WTC11 (cell line): ENCODE measurements around the gene CBX5. TPM values are rescaled to one million over a fixed set of nuclear protein-coding genes. Genes with fewer than 3 reads are reported as not detected.

ENCODE experiments used
- ATF1 ChIP-seq: sonication (generic); formaldehyde crosslinking; IDR thresholded peaks from 2 replicates; pipeline ENCODE4 v1.8.1; 2023; ENCODE audit warnings: mild to moderate bottlenecking, moderate library complexity, missing genetic modification reagents
- ELF4 ChIP-seq: sonication (generic); formaldehyde crosslinking; IDR thresholded peaks from 2 replicates; pipeline ENCODE4 v1.8.1; 2022; ENCODE audit warnings: low read depth, mild to moderate bottlenecking, moderate library complexity, missing genetic modification reagents
- ESRRA ChIP-seq: sonication (generic); formaldehyde crosslinking; IDR thresholded peaks from 2 replicates; pipeline ENCODE4 v1.8.1; 2022; ENCODE audit warnings: mild to moderate bottlenecking, missing genetic modification reagents, borderline replicate concordance
- ETV6 ChIP-seq: sonication (generic); formaldehyde crosslinking; IDR thresholded peaks from 2 replicates; pipeline ENCODE4 v1.8.1; 2022; ENCODE audit warnings: mild to moderate bottlenecking, missing genetic modification reagents
- FOXK1 ChIP-seq: sonication (generic); formaldehyde crosslinking; IDR thresholded peaks from 2 replicates; pipeline ENCODE4 v1.8.0; 2022; ENCODE audit warnings: mild to moderate bottlenecking, moderate library complexity, missing genetic modification reagents
- FOXP1 ChIP-seq: sonication (generic); formaldehyde crosslinking; IDR thresholded peaks from 2 replicates; pipeline ENCODE4 v1.8.0; 2022; ENCODE audit warnings: missing genetic modification reagents, mild to moderate bottlenecking, moderate library complexity, borderline replicate concordance
- GRHL2 ChIP-seq: fragments of 250-450 bp; sonication (Bioruptor Pico); IDR thresholded peaks from 2 replicates; pipeline ENCODE4 v1.8.0; 2022; ENCODE audit warnings: mild to moderate bottlenecking, moderate library complexity; ENCODE audit not compliant: insufficient replicate concordance, severe bottlenecking
- GTF2I ChIP-seq: fragments of 250-450 bp; sonication (Bioruptor Pico); conservative IDR thresholded peaks from 2 replicates; pipeline ENCODE4 v1.4.0; 2021; ENCODE audit warnings: mild to moderate bottlenecking
- KAT7 ChIP-seq: sonication (generic); formaldehyde crosslinking; IDR thresholded peaks from 2 replicates; pipeline ENCODE4 v1.8.1; 2023; ENCODE audit warnings: missing genetic modification reagents, mild to moderate bottlenecking, borderline replicate concordance
- NR3C1 ChIP-seq: sonication (generic); formaldehyde crosslinking; conservative IDR thresholded peaks from 2 replicates; pipeline ENCODE4 v1.8.1; 2023; ENCODE audit warnings: low read depth, mild to moderate bottlenecking, missing genetic modification reagents
- OVOL2 ChIP-seq: fragments of 250-450 bp; sonication (Bioruptor Pico); IDR thresholded peaks from 2 replicates; pipeline ENCODE4 v1.9.0; 2021; ENCODE audit warnings: mild to moderate bottlenecking, borderline replicate concordance
- TCF7 ChIP-seq: sonication (generic); formaldehyde crosslinking; IDR thresholded peaks from 2 replicates; pipeline ENCODE4 v1.8.0; 2022; ENCODE audit warnings: mild to moderate bottlenecking, low read depth, missing genetic modification reagents, moderate library complexity
- TEAD1 ChIP-seq: sonication (generic); formaldehyde crosslinking; IDR thresholded peaks from 2 replicates; pipeline ENCODE4 v1.8.0; 2022; ENCODE audit warnings: mild to moderate bottlenecking, missing genetic modification reagents
- TP53 ChIP-seq: sonication (generic); formaldehyde crosslinking; IDR thresholded peaks from 2 replicates; pipeline ENCODE4 v1.8.1; 2023; ENCODE audit warnings: mild to moderate bottlenecking, missing genetic modification reagents
- ZBTB21 ChIP-seq: sonication (generic); formaldehyde crosslinking; IDR thresholded peaks from 2 replicates; pipeline ENCODE4 v1.8.1; 2023; ENCODE audit warnings: mild to moderate bottlenecking, missing genetic modification reagents, borderline replicate concordance
- ZNF121 ChIP-seq: sonication (generic); formaldehyde crosslinking; IDR thresholded peaks from 2 replicates; pipeline ENCODE4 v1.8.0; 2023; ENCODE audit warnings: missing genetic modification reagents
- ZNF138 ChIP-seq: sonication (generic); formaldehyde crosslinking; conservative IDR thresholded peaks from 2 replicates; pipeline ENCODE4 v1.8.1; 2022; ENCODE audit warnings: mild to moderate bottlenecking, moderate library complexity, missing genetic modification reagents
- ZNF219 ChIP-seq: sonication (generic); formaldehyde crosslinking; IDR thresholded peaks from 2 replicates; pipeline ENCODE4 v1.8.0; 2023; ENCODE audit warnings: missing genetic modification reagents, mild to moderate bottlenecking, borderline replicate concordance
- ZNF232 ChIP-seq: sonication (generic); formaldehyde crosslinking; IDR thresholded peaks from 2 replicates; pipeline ENCODE4 v1.8.0; 2022; ENCODE audit warnings: mild to moderate bottlenecking, missing genetic modification reagents
- ZNF416 ChIP-seq: fragments of 250-450 bp; sonication (Bioruptor Pico); IDR thresholded peaks from 2 replicates; pipeline ENCODE4 v1.9.0; 2021; ENCODE audit warnings: mild to moderate bottlenecking, inconsistent platforms
- total RNA-seq: library from RNA; stranded (reverse); gene quantifications from 3 replicates; pipeline ENCODE4 v1.2.3, GENCODE V29; 2021
- TF ChIP-seq, protein P1 (sequence below): sonication (generic); formaldehyde crosslinking; IDR thresholded peaks from 2 replicates; pipeline ENCODE4 v1.8.0; 2022; ENCODE audit warnings: missing genetic modification reagents
- TF ChIP-seq, protein P2 (sequence below): sonication (generic); formaldehyde crosslinking; IDR thresholded peaks from 2 replicates; pipeline ENCODE4 v1.8.0; 2023; ENCODE audit warnings: missing genetic modification reagents
- TF ChIP-seq, protein P3 (sequence below): sonication (generic); formaldehyde crosslinking; IDR thresholded peaks from 2 replicates; pipeline ENCODE4 v1.8.1; 2022; ENCODE audit warnings: low read depth, missing genetic modification reagents, borderline replicate concordance
- TF ChIP-seq, protein P4 (sequence below): sonication (generic); formaldehyde crosslinking; IDR thresholded peaks from 2 replicates; pipeline ENCODE4 v1.8.1; 2023; ENCODE audit warnings: mild to moderate bottlenecking, moderate library complexity, missing genetic modification reagents
- TF ChIP-seq, protein P5 (sequence below): sonication (generic); formaldehyde crosslinking; IDR thresholded peaks from 2 replicates; pipeline ENCODE4 v1.8.0; 2022; ENCODE audit warnings: mild to moderate bottlenecking, missing genetic modification reagents
- TF ChIP-seq, protein P6 (sequence below): sonication (generic); formaldehyde crosslinking; IDR thresholded peaks from 2 replicates; pipeline ENCODE4 v1.8.1; 2023; ENCODE audit warnings: mild to moderate bottlenecking, missing genetic modification reagents, moderate library complexity
- TF ChIP-seq, protein P7 (sequence below): fragments of 250-450 bp; sonication (Bioruptor Pico); conservative IDR thresholded peaks from 2 replicates; pipeline ENCODE4 v1.9.0; 2021; ENCODE audit warnings: mild to moderate bottlenecking

Gene CBX5
- total RNA-seq, 1 experiment from 2014 or later: 182 TPM

DNA sequence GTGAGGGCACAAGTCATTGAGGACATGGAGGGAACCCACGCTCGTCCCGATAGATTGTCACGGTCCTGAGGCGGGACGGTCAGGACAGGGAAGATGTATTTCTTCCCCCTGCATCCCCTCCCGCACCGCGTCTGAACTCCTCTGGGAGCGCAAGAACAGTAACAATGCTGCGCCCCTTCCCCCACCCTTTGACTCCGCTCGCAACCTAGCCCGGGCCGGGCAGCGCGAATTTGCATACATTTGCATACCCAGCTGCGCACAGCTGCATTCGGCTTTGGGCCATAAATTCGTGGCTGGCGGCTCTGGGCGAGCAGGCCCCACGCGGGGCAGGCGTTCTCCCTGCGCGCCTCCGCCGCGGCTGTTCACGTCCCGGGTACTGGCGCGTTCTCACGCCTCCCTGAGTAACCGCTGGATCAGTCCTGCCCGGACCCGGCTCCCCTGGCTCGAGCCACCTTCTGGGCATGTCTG lies 62.1 kb downstream of the CBX5 start (continued):
- TF ChIP-seq, protein P1, sequence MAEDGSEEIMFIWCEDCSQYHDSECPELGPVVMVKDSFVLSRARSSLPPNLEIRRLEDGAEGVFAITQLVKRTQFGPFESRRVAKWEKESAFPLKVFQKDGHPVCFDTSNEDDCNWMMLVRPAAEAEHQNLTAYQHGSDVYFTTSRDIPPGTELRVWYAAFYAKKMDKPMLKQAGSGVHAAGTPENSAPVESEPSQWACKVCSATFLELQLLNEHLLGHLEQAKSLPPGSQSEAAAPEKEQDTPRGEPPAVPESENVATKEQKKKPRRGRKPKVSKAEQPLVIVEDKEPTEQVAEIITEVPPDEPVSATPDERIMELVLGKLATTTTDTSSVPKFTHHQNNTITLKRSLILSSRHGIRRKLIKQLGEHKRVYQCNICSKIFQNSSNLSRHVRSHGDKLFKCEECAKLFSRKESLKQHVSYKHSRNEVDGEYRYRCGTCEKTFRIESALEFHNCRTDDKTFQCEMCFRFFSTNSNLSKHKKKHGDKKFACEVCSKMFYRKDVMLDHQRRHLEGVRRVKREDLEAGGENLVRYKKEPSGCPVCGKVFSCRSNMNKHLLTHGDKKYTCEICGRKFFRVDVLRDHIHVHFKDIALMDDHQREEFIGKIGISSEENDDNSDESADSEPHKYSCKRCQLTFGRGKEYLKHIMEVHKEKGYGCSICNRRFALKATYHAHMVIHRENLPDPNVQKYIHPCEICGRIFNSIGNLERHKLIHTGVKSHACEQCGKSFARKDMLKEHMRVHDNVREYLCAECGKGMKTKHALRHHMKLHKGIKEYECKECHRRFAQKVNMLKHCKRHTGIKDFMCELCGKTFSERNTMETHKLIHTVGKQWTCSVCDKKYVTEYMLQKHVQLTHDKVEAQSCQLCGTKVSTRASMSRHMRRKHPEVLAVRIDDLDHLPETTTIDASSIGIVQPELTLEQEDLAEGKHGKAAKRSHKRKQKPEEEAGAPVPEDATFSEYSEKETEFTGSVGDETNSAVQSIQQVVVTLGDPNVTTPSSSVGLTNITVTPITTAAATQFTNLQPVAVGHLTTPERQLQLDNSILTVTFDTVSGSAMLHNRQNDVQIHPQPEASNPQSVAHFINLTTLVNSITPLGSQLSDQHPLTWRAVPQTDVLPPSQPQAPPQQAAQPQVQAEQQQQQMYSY: no peak
- TF ChIP-seq ZNF121 (CRISPR knock-in tag) (peak; percentile 11; the same call in 1 of the 2 replicates), FOXP1 (CRISPR knock-in tag) (peak; percentile 80; the same call in 1 of the 2 replicates), ZNF219 (CRISPR knock-in tag) (no peak; the same call in 1 of the 2 replicates), ZBTB21 (CRISPR knock-in tag) (no peak), GRHL2 (CRISPR knock-in tag) (no peak), KAT7 (CRISPR knock-in tag) (no peak), ESRRA (no peak), TP53 (CRISPR knock-in tag) (no peak), ZNF138 (no peak), FOXK1 (no peak), TCF7 (CRISPR knock-in tag) (no peak), ATF1 (CRISPR knock-in tag) (no peak), GTF2I (CRISPR knock-in tag) (no peak), ELF4 (CRISPR knock-in tag) (no peak), ETV6 (CRISPR knock-in tag) (no peak), ZNF232 (CRISPR knock-in tag) (no peak), NR3C1 (no peak), OVOL2 (CRISPR knock-in tag) (no peak), TEAD1 (CRISPR knock-in tag) (peak; percentile 80), ZNF416 (CRISPR knock-in tag) (no peak)
- TF ChIP-seq, protein P2, sequence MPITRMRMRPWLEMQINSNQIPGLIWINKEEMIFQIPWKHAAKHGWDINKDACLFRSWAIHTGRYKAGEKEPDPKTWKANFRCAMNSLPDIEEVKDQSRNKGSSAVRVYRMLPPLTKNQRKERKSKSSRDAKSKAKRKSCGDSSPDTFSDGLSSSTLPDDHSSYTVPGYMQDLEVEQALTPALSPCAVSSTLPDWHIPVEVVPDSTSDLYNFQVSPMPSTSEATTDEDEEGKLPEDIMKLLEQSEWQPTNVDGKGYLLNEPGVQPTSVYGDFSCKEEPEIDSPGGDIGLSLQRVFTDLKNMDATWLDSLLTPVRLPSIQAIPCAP (CRISPR knock-in tag): no peak
- TF ChIP-seq, protein P3, sequence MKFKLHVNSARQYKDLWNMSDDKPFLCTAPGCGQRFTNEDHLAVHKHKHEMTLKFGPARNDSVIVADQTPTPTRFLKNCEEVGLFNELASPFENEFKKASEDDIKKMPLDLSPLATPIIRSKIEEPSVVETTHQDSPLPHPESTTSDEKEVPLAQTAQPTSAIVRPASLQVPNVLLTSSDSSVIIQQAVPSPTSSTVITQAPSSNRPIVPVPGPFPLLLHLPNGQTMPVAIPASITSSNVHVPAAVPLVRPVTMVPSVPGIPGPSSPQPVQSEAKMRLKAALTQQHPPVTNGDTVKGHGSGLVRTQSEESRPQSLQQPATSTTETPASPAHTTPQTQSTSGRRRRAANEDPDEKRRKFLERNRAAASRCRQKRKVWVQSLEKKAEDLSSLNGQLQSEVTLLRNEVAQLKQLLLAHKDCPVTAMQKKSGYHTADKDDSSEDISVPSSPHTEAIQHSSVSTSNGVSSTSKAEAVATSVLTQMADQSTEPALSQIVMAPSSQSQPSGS (CRISPR knock-in tag): no peak
- TF ChIP-seq, protein P4, sequence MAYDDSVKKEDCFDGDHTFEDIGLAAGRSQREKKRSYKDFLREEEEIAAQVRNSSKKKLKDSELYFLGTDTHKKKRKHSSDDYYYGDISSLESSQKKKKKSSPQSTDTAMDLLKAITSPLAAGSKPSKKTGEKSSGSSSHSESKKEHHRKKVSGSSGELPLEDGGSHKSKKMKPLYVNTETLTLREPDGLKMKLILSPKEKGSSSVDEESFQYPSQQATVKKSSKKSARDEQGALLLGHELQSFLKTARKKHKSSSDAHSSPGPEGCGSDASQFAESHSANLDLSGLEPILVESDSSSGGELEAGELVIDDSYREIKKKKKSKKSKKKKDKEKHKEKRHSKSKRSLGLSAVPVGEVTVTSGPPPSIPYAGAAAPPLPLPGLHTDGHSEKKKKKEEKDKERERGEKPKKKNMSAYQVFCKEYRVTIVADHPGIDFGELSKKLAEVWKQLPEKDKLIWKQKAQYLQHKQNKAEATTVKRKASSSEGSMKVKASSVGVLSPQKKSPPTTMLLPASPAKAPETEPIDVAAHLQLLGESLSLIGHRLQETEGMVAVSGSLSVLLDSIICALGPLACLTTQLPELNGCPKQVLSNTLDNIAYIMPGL: 0 out of 2 replicates have a peak, but pooled peaks have one; percentile 55
- TF ChIP-seq, protein P5, sequence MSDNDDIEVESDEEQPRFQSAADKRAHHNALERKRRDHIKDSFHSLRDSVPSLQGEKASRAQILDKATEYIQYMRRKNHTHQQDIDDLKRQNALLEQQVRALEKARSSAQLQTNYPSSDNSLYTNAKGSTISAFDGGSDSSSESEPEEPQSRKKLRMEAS (CRISPR knock-in tag): peak; percentile 75; the same call in 1 of the 2 replicates
- TF ChIP-seq, protein P6, sequence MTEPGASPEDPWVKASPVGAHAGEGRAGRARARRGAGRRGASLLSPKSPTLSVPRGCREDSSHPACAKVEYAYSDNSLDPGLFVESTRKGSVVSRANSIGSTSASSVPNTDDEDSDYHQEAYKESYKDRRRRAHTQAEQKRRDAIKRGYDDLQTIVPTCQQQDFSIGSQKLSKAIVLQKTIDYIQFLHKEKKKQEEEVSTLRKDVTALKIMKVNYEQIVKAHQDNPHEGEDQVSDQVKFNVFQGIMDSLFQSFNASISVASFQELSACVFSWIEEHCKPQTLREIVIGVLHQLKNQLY: 0 out of 2 replicates have a peak, but pooled peaks have one; percentile 37
- TF ChIP-seq, protein P7, sequence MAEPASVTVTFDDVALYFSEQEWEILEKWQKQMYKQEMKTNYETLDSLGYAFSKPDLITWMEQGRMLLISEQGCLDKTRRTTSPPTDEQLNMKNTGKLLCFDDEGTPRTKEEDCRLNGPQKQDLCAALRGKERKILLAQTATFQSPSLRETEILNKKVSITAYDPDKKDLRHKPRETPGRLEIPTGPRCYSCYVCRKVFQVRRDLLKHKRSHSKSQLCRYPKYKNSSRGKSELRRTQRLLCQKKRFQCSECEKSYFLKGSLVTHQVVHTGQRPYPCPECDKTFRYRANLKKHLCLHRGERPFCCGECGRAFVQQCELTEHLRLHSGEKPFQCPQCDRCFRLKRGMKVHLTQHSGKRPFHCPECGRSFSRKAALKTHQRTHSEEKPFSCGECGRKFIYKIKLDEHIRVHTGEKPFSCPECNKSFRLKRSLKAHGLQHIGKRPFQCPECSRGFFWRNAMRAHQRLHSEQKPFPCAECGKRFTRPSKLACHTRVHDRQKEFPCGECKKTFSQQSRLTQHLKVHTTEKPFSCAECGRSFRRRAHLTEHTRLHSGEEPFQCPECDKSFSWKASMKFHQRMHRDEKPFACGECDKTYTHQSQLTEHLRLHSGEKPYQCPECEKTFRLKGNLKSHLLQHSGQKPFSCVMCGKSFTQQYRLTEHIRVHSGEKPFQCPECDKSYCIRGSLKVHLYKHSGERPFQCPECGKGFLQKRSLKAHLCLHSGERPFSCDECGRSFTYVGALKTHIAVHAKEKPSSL (CRISPR knock-in tag): no peak
